ENCODE results near the gene MAN1A2.

- TF ChIP-seq USF1 (IDR thresholded peaks at IDR 0.05; ENCODE audit: borderline replicate concordance, extremely low read length, insufficient read depth, low read depth, low read length) (no peak), NKRF (conservative IDR thresholded peaks at IDR 0.05) (no peak), TAF1 (IDR thresholded peaks at IDR 0.05; ENCODE audit: borderline replicate concordance, low read depth, low read length) (no peak), ZZZ3 (IDR thresholded peaks at IDR 0.05; ENCODE audit: control insufficient read depth, insufficient read length, low read depth) (no peak), RBBP5 (conservative IDR thresholded peaks at IDR 0.05) (no peak), POLR2A (IDR thresholded peaks at IDR 0.05; ENCODE audit: low read depth, low read length) (no peak), POLR2AphosphoS5 (IDR thresholded peaks at IDR 0.05; ENCODE audit: low read length) (no peak), SUZ12 (IDR thresholded peaks at IDR 0.05; ENCODE audit: unreplicated experiment) (no peak), CTCF (IDR thresholded peaks at IDR 0.05 in 2 of 3, conservative IDR thresholded peaks at IDR 0.05 in 1 of 3; ENCODE audit: control insufficient read depth in 2 of 3, extremely low read depth in 1 of 3, insufficient read depth in 1 of 3, low read depth in 3 of 3, low read length in 3 of 3) (no peak)
Observed at GRCh38 chr1:117412472-117412871, 45.2 kb downstream of the MAN1A2 start.
